ENCODE results near the gene RGS3. TPM values are rescaled to one million over a fixed set of nuclear protein-coding genes. Genes with fewer than 3 reads are reported as not detected.

RGS3 gene
- total and polyA plus RNA-seq, 10 of the 15 experiments (the other 5 are each of a cell fraction or from before 2014, with no cell fraction given), result 2.9 to 138 (median 28.8) TPM

- H3K27ac ChIP-seq (ENCODE audit: control insufficient read depth, insufficient read depth), result no peak overlapping the region
- H3K27me3 ChIP-seq (replicated peaks in 1 of 2; ENCODE audit: control insufficient read depth in 2 of 2, insufficient read depth in 2 of 2, low read length in 1 of 2), result no peaks in the 10 kb centered on the region
- H3K9me3 ChIP-seq (replicated peaks; ENCODE audit: control insufficient read depth, insufficient read depth, low read length), result no peaks in the 10 kb centered on the region
- H3K36me3 ChIP-seq (ENCODE audit: control insufficient read depth in 2 of 2, insufficient read depth in 2 of 2, low read length in 1 of 2), result peaks cover 48 to 50% of the 10 kb centered on the region in 2 experiments
- DNase-seq (ENCODE audit: low read depth, low spot score) (no peak), FAIRE-seq (no peak), ATAC-seq (no peak)
- no peak overlapping the region for H3K9ac ChIP-seq (ENCODE audit: control insufficient read depth, insufficient read depth, low read length)
- intact Hi-C loops (cut with micrococcal nuclease; ENCODE audit: unreplicated experiment), result no loop called here
- H3K4me1 ChIP-seq (ENCODE audit: control insufficient read depth, insufficient read depth, low read length), result peaks cover 18% of the 10 kb centered on the region
- 66% methylated on average over 6 of the region's 6 CpGs for WGBS (ENCODE audit: insufficient coverage, insufficient replicate concordance, low lambda C conversion rate, missing lambda C conversion rate)
- in situ Hi-C loops (cut with MboI), result no loop called here
- SMC1A ChIA-PET (ENCODE audit: uncharacterized antibody, unreplicated experiment), result interaction anchor here (1.4 to 18.5 kb wide), 2 partner anchors 10 to 53 kb away, joined by 4 to 323 read pairs; no protein-coding TSS in a partner anchor
- CTCF ChIA-PET, result interaction anchor here (12.5 kb wide), 1 partner anchor 128 kb away, joined by 112 read pairs; no protein-coding TSS in a partner anchor
- peaks cover 21% of the 10 kb centered on the region for H4K20me1 ChIP-seq (ENCODE audit: control insufficient read depth, insufficient read depth)
- H3K4me3 ChIP-seq, result no peak overlapping the region
- RAD21 ChIA-PET (ENCODE audit: unreplicated experiment), result interaction anchor here (1.2 kb wide), 1 partner anchor 11 kb away, joined by 3 read pairs; no protein-coding TSS in a partner anchor
- H3K79me2 ChIP-seq (ENCODE audit: control insufficient read depth, insufficient read depth, low read length), result peaks cover 33% of the 10 kb centered on the region
- no peak overlapping the region for H3K4me2 ChIP-seq (ENCODE audit: control insufficient read depth, insufficient read depth)
- no peak overlapping the region for H2AFZ ChIP-seq (ENCODE audit: control insufficient read depth, low read depth, low read length)
- no TSS peak for BruUV-seq (replicated peaks)
- TF ChIP-seq ZNF622 (IDR thresholded peaks at IDR 0.05), result no peak
- no peak for TF ChIP-seq NFYB (IDR thresholded peaks at IDR 0.05; ENCODE audit: insufficient read depth, low read depth, low read length)
- no peak for TF ChIP-seq YBX1 (IDR thresholded peaks at IDR 0.05)
- no peak for TF ChIP-seq RELA (IDR thresholded peaks at IDR 0.05; ENCODE audit: borderline replicate concordance, partially characterized antibody)
- TF ChIP-seq CUX1 (IDR thresholded peaks at IDR 0.05; ENCODE audit: insufficient replicate concordance, low read depth, low read length), result no peak
- no peak for TF ChIP-seq WRNIP1 (IDR thresholded peaks at IDR 0.05; ENCODE audit: borderline replicate concordance, low read depth, low read length)
- TF ChIP-seq NR2C2 (IDR thresholded peaks at IDR 0.05; ENCODE audit: borderline replicate concordance, control insufficient read depth, insufficient read length, low read depth), result no peak
- TF ChIP-seq FOS (IDR thresholded peaks at IDR 0.05; ENCODE audit: borderline replicate concordance, extremely low read depth, insufficient read length), result no peak
- no peak for TF ChIP-seq ZNF24 (IDR thresholded peaks at IDR 0.05)
- POLR2A ChIA-PET, result interaction anchor here (14.0 kb wide), 1 partner anchor 50 kb away, joined by 233 read pairs; no protein-coding TSS in a partner anchor
These were observed 64.6 kb downstream of the RGS3 start for GRCh38 chr9:113528088-113528487.

Data from GM12878 (cell line).